ENCODE data around the gene SLC19A1. TPM values are rescaled to one million over a fixed set of nuclear protein-coding genes. Genes with fewer than 3 reads are reported as not detected.
A peak's percentile ranks its signal among the peaks of the same experiment; 100 is the strongest.

SLC19A1 gene
- total RNA-seq, 4 donors from 2014 or later = 7.0 to 9.8 (median 7.9) TPM

DNA sequence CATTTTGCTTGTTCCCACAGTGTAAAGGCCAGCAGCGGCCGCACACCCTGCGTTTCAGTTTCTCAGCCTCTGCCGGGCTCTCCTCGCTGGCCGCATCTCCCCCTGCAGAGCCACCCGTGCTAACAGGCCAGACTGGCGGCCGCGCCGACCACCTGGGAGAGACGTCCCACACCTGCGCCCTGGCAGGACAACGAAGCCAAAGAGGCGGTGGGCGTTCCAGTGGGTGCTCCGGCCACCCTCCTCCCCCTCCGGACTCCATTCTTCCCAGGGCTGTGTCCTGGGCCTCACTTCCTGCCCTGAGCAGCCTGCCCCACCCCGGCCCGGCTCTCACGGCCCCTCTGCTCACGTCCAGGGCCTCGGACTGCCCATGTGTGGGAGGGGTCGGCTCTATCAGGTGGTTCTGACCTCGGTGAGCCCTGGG is 31.9 kb upstream of the SLC19A1 start:
- H3K4me3 ChIP-seq = no peak overlapping the region
- 84% methylated on average over 25 of the region's 25 CpGs for WGBS
- DNase-seq (ENCODE audit: low spot score in 2 of 2) = peak; percentile 54 to 74
- no peak for TF ChIP-seq POLR2A (IDR thresholded peaks at IDR 0.05)
- no peak for TF ChIP-seq EP300 (IDR thresholded peaks at IDR 0.05)
- TF ChIP-seq POLR2AphosphoS5 (IDR thresholded peaks at IDR 0.05) = no peak
- TF ChIP-seq, protein P1, sequence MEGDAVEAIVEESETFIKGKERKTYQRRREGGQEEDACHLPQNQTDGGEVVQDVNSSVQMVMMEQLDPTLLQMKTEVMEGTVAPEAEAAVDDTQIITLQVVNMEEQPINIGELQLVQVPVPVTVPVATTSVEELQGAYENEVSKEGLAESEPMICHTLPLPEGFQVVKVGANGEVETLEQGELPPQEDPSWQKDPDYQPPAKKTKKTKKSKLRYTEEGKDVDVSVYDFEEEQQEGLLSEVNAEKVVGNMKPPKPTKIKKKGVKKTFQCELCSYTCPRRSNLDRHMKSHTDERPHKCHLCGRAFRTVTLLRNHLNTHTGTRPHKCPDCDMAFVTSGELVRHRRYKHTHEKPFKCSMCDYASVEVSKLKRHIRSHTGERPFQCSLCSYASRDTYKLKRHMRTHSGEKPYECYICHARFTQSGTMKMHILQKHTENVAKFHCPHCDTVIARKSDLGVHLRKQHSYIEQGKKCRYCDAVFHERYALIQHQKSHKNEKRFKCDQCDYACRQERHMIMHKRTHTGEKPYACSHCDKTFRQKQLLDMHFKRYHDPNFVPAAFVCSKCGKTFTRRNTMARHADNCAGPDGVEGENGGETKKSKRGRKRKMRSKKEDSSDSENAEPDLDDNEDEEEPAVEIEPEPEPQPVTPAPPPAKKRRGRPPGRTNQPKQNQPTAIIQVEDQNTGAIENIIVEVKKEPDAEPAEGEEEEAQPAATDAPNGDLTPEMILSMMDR (IDR thresholded peaks at IDR 0.05) = no peak
- no peak overlapping the region for H3K27ac ChIP-seq
- H3K27me3 ChIP-seq = peaks cover 19% of the 10 kb centered on the region
- no peaks in the 10 kb centered on the region for H3K9me3 ChIP-seq
- peaks cover 8% of the 10 kb centered on the region for H3K4me1 ChIP-seq
- H3K36me3 ChIP-seq = no peaks in the 10 kb centered on the region

DNA sequence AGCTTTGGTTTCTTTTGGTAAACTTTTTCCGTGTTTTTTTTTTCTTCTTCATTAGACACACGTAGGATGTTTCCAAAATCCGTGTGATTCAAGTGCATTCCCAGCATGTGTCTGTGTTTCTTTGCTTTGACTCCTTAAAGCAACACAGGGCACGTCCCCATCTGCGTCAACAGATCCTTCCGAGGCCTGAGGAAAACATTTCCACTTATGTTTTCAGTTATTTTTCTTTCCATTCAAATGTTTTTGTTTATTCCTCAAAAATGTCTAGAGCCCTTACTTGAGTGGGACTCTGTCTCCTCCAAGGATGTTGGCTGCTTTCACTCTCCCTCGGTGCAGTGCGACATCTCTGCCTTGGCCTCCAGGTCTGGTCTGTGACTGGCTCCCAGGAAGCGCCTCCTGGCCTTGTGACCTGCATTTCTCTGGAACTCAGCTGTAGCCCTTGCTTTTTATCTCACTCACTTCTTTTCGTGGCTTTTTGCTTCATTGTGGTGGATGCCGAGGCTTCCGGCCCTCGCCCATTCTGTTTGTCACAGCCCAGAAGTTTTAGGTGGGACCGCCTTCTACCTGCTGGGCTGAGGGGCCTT is 31.3 kb upstream of the SLC19A1 start:
- no peak for TF ChIP-seq POLR2A (IDR thresholded peaks at IDR 0.05)
- TF ChIP-seq, protein P1 (IDR thresholded peaks at IDR 0.05) = no peak
- TF ChIP-seq EP300 (IDR thresholded peaks at IDR 0.05) = no peak
- no peak for TF ChIP-seq POLR2AphosphoS5 (IDR thresholded peaks at IDR 0.05)
- DNase-seq (ENCODE audit: low spot score in 2 of 2) = peak in 1 of 2 donors; percentile 52
- Histone ChIP-seq H3K4me1 (peaks cover 8% of the 10 kb centered on the region), H3K27me3 (peaks cover 16% of the 10 kb centered on the region), H3K36me3 (no peaks in the 10 kb centered on the region), H3K9me3 (no peaks in the 10 kb centered on the region), H3K27ac (peak overlapping the region; percentile 9), H3K4me3 (no peak overlapping the region)
- WGBS = 54% methylated on average over 14 of the region's 14 CpGs

DNA sequence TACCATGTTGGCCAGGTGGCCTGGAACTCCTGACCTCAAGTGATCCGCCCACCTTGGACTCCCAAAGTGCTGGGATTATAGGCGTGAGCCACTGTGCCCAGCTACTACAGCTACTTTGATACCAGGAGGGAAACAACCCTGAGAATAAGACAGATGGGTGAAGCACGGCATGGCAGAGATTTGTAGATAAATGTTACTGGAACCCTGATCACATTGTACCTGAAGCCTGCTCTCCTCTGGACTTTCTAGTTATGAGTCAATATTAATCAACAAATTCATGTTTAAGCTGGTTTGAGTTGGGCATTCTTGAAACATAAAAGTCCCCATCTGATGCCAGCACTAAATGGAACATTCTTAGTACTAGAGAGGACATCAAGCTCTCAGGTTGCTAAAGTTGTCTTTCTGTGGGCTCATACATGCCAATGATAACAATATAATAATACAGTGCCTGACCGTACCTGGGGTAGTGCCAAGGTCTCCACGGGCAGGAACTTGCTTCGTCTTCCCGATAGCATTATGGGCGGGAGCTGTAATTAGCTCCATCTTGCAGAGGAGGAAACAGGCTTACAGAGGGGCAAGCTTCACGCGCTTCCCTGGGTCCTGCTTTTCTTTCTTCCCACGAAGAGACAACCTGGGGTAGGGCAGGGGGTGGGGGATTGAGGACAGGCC is 30.7 kb upstream of the SLC19A1 start:
- Histone ChIP-seq H3K27me3 (peaks cover 14% of the 10 kb centered on the region), H3K9me3 (no peaks in the 10 kb centered on the region), H3K4me1 (peaks cover 8% of the 10 kb centered on the region), H3K36me3 (no peaks in the 10 kb centered on the region), H3K27ac (peak overlapping the region; percentile 9), H3K4me3 (no peak overlapping the region)
- no peak for TF ChIP-seq POLR2A (IDR thresholded peaks at IDR 0.05)
- no peak for TF ChIP-seq POLR2AphosphoS5 (IDR thresholded peaks at IDR 0.05)
- no peak for TF ChIP-seq EP300 (IDR thresholded peaks at IDR 0.05)
- TF ChIP-seq, protein P1 (IDR thresholded peaks at IDR 0.05) = no peak
- DNase-seq (ENCODE audit: low spot score in 2 of 2) = peak; percentile 51 to 52
- 28% methylated on average over 11 of the region's 11 CpGs for WGBS

DNA sequence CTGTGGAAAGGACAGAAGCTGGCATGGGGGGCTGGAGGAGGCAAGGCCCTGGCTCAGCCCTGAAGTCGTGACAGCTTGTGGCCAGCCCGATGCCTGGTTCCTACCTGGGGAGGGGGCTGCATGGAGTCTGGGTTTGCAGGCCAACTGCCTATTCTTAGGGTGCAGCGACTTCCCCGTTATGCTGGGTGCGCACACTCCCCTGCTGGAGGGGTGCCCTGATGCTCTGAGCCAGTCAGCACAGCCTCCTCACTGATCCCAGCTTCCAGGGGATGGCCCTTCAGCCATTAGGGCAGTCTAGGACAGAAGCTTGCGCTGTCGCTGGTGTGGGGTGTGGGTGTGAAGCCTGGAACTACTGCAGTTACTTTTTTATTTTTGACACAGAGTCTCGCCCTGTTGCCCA is 30.0 kb upstream of the SLC19A1 start:
- H3K4me3 ChIP-seq = no peak overlapping the region
- peaks cover 8% of the 10 kb centered on the region for H3K4me1 ChIP-seq
- DNase-seq (ENCODE audit: low spot score in 2 of 2) = peak; percentile 37 to 45
- TF ChIP-seq, protein P1 (IDR thresholded peaks at IDR 0.05) = no peak
- TF ChIP-seq POLR2A (IDR thresholded peaks at IDR 0.05) (no peak), EP300 (IDR thresholded peaks at IDR 0.05) (no peak), POLR2AphosphoS5 (IDR thresholded peaks at IDR 0.05) (no peak)
- H3K9me3 ChIP-seq = no peaks in the 10 kb centered on the region
- no peaks in the 10 kb centered on the region for H3K36me3 ChIP-seq
- 93% methylated on average over 8 of the region's 8 CpGs for WGBS
- no peak overlapping the region for H3K27ac ChIP-seq
- H3K27me3 ChIP-seq = peaks cover 13% of the 10 kb centered on the region

DNA sequence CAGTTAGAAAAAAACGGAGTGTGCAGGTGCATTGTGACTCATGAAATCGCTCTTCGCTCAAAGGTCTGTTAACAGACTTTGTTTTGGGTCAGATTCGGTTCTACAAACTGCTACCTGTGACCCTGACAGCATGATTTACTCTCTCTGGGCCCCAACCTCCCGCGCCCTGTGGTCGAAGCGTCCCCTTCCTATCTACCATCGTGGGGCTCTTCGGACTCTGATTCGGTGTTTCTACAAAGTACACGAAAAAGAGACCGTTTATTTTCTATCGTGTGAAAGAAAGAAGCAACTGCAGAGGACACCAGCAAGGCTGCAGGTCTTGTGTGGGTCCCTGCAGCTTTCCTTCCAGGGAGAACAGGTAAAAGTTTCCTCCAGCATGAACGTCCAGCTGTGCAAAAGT is 29.4 kb upstream of the SLC19A1 start:
- H3K4me1 ChIP-seq = peaks cover 8% of the 10 kb centered on the region
- H3K9me3 ChIP-seq = no peaks in the 10 kb centered on the region
- no peaks in the 10 kb centered on the region for H3K36me3 ChIP-seq
- WGBS = 87% methylated on average over 15 of the region's 15 CpGs
- no peak overlapping the region for H3K4me3 ChIP-seq
- DNase-seq (ENCODE audit: low spot score in 2 of 2) = peak; percentile 22 to 59
- H3K27me3 ChIP-seq = peaks cover 8% of the 10 kb centered on the region
- TF ChIP-seq POLR2AphosphoS5 (IDR thresholded peaks at IDR 0.05) = no peak
- TF ChIP-seq, protein P1 (IDR thresholded peaks at IDR 0.05) = no peak
- no peak for TF ChIP-seq EP300 (IDR thresholded peaks at IDR 0.05)
- no peak for TF ChIP-seq POLR2A (IDR thresholded peaks at IDR 0.05)
- no peak overlapping the region for H3K27ac ChIP-seq
